ENCODE results near the gene TENM3.

The TENM3 gene

GRCh38 chr4:182643801-182644682 lies 400.8 kb downstream of the TENM3 start:
- no peak overlapping the region for H3K27ac Mint-ChIP-seq
- H3K36me3 Mint-ChIP-seq: no peaks in the 10 kb centered on the region
- peaks cover 1% of the 10 kb centered on the region for H3K27me3 Mint-ChIP-seq
- no peaks in the 10 kb centered on the region for H3K4me1 Mint-ChIP-seq
- H3K4me3 Mint-ChIP-seq: no peak overlapping the region
- peaks cover 8% of the 10 kb centered on the region for H3K9me3 Mint-ChIP-seq

GRCh38 chr4:182644683-182645050 lies 401.5 kb downstream of the TENM3 start:
- Mint-ChIP-seq H3K27me3 (peaks cover 1% of the 10 kb centered on the region), H3K4me3 (no peak overlapping the region), H3K9me3 (peaks cover 8% of the 10 kb centered on the region), H3K4me1 (no peaks in the 10 kb centered on the region), H3K27ac (no peak overlapping the region), H3K36me3 (no peaks in the 10 kb centered on the region)

DNA sequence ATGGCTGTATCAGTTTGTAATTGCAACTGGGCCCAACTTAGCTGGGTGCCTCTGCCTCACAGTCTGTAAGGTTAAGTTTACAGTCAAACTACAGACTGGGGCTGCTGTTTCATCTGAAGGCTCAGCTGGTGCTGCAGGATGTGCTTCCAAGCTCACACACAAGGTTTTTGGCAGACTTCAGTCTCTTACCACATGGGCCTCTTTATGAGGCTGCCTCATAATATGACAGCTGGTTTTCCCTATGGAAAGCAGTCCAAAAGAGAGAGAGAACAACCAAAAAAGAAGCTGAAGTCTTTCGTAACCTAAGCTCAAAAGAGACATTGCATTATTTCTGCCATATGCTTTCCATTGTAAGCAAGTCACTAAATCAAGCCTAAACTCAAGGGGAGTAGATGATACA lies 402.3 kb downstream of the TENM3 start:
- Mint-ChIP-seq H3K4me3 (no peak overlapping the region), H3K27ac (no peak overlapping the region), H3K9me3 (peaks cover 8% of the 10 kb centered on the region), H3K27me3 (peaks cover 1% of the 10 kb centered on the region), H3K36me3 (no peaks in the 10 kb centered on the region), H3K4me1 (no peaks in the 10 kb centered on the region)

DNA sequence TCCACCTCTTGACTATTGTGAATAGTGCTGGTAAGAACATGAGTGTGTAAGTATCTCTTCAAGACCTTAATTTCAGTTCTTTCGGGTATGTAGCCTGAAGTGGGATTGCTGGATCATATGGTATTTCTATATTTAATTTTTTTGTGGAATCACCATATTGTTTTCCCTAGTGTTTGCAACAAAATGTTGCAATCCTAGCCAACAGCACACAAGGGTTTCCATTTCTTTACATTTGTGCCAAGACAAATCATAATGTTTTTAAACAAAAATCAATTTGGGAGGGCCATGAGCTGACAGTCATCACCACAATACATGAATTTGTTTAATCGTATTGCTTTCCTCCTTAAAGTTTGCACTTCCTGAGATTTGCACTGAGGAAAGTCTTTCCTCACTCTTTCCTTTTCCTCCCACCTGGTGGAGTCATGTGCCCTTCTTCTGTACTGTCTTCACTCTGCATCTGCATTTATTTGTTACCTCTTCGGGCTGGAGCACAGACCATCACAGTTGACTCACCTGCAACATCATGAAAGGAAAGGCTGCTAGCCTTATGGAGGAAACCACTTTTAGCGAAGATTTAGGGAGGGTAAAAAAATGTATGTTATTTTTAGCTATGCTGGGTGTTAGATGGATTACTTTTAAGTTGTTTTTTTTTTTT lies 404.6 kb downstream of the TENM3 start:
- Mint-ChIP-seq H3K27me3 (peaks cover 5% of the 10 kb centered on the region), H3K4me3 (no peak overlapping the region), H3K27ac (no peak overlapping the region), H3K9me3 (peaks cover 8% of the 10 kb centered on the region), H3K4me1 (no peaks in the 10 kb centered on the region), H3K36me3 (no peaks in the 10 kb centered on the region)

DNA sequence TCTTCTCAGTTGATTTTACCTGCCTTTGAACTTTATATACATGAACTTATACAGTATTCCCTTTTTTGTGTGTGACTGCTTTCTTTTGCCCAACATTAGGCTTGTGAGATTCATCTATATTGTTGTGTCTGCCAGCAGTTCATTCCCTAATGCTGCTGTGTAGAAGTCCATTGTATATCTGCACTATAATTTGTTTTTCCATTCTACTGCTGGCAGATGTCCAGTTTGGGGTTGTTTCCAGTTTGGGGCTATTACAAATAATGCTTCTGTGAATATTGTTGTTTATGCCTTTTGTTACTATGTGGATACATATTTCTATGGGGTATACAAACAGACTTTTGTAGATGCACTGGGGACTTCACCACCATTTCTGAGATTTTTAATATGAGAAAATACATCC lies 405.6 kb downstream of the TENM3 start:
- H3K27ac Mint-ChIP-seq: no peak overlapping the region
- peaks cover 5% of the 10 kb centered on the region for H3K27me3 Mint-ChIP-seq
- H3K4me3 Mint-ChIP-seq: no peak overlapping the region
- no peaks in the 10 kb centered on the region for H3K4me1 Mint-ChIP-seq
- no peaks in the 10 kb centered on the region for H3K36me3 Mint-ChIP-seq
- H3K9me3 Mint-ChIP-seq: peaks cover 8% of the 10 kb centered on the region

GRCh38 chr4:182649698-182650477 lies 406.7 kb downstream of the TENM3 start:
- Mint-ChIP-seq H3K4me3 (no peak overlapping the region), H3K4me1 (no peaks in the 10 kb centered on the region), H3K9me3 (peaks cover 8% of the 10 kb centered on the region), H3K27me3 (peaks cover 5% of the 10 kb centered on the region), H3K27ac (no peak overlapping the region), H3K36me3 (no peaks in the 10 kb centered on the region)

DNA sequence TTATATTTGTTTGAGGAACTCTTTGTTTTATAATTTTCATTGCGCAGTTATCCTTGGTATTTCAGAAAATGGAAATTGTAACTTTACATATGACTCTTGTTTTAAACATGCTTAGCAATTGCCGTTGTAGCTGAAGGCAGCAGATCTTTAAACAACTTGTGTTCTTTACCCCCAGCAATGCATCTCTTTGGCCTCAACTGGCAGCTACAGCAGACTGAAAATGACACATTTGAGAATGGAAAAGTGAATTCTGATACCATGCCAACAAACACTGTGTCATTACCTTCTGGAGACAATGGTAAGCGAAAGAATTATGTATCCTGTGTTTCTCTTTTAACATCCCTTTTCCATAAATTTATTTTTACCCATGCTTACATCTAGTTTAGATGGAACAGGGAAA lies 410.4 kb downstream of the TENM3 start:
- H3K27ac Mint-ChIP-seq: no peak overlapping the region
- H3K4me1 Mint-ChIP-seq: no peaks in the 10 kb centered on the region
- H3K27me3 Mint-ChIP-seq: peaks cover 5% of the 10 kb centered on the region
- no peaks in the 10 kb centered on the region for H3K36me3 Mint-ChIP-seq
- no peaks in the 10 kb centered on the region for H3K9me3 Mint-ChIP-seq
- no peak overlapping the region for H3K4me3 Mint-ChIP-seq

- H3K27me3 Mint-ChIP-seq: peaks cover 5% of the 10 kb centered on the region
- no peaks in the 10 kb centered on the region for H3K9me3 Mint-ChIP-seq
- no peaks in the 10 kb centered on the region for H3K36me3 Mint-ChIP-seq
- no peaks in the 10 kb centered on the region for H3K4me1 Mint-ChIP-seq
- H3K27ac Mint-ChIP-seq: no peak overlapping the region
- no peak overlapping the region for H3K4me3 Mint-ChIP-seq
These were observed 412.1 kb downstream of the TENM3 start for GRCh38 chr4:182655340-182655739.

- no peak overlapping the region for H3K4me3 Mint-ChIP-seq
- no peak overlapping the region for H3K27ac Mint-ChIP-seq
- H3K9me3 Mint-ChIP-seq: peaks cover 5% of the 10 kb centered on the region
- H3K4me1 Mint-ChIP-seq: no peaks in the 10 kb centered on the region
- no peaks in the 10 kb centered on the region for H3K36me3 Mint-ChIP-seq
- peaks cover 2% of the 10 kb centered on the region for H3K27me3 Mint-ChIP-seq
These were observed 419.3 kb downstream of the TENM3 start for GRCh38 chr4:182662551-182662950.

- H3K27ac Mint-ChIP-seq: no peak overlapping the region
- H3K9me3 Mint-ChIP-seq: no peaks in the 10 kb centered on the region
- no peaks in the 10 kb centered on the region for H3K4me1 Mint-ChIP-seq
- no peaks in the 10 kb centered on the region for H3K27me3 Mint-ChIP-seq
- no peaks in the 10 kb centered on the region for H3K36me3 Mint-ChIP-seq
- no peak overlapping the region for H3K4me3 Mint-ChIP-seq
These were observed 428.0 kb downstream of the TENM3 start for GRCh38 chr4:182671231-182671630.

DNA sequence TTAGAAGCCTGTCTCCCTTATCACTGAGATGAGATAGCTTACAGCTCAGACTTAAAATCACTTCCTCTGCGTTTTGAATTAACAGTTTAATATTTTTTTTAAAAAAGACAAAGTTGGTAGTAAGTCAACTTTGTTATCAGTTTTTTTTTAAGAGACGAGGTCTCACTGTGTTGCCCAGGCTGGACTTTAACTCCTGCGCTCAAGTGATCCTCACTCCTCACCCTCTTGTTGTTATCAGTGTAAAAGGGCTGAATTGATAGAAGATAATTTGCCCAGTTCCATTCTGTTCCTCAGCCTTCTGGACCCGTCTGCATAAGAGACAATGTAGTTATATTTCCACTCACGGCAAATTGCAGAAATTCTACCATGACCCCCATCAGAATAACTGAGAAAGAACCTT lies 428.5 kb downstream of the TENM3 start:
- H3K27me3 Mint-ChIP-seq: peaks cover under 1% of the 10 kb centered on the region
- no peaks in the 10 kb centered on the region for H3K4me1 Mint-ChIP-seq
- no peaks in the 10 kb centered on the region for H3K9me3 Mint-ChIP-seq
- H3K4me3 Mint-ChIP-seq: no peak overlapping the region
- H3K36me3 Mint-ChIP-seq: no peaks in the 10 kb centered on the region
- no peak overlapping the region for H3K27ac Mint-ChIP-seq

GRCh38 chr4:182678590-182678989 lies 435.4 kb downstream of the TENM3 start:
- no peak overlapping the region for H3K27ac Mint-ChIP-seq
- no peak overlapping the region for H3K4me3 Mint-ChIP-seq
- H3K4me1 Mint-ChIP-seq: no peaks in the 10 kb centered on the region
- no peaks in the 10 kb centered on the region for H3K9me3 Mint-ChIP-seq
- no peaks in the 10 kb centered on the region for H3K36me3 Mint-ChIP-seq
- peaks cover 5% of the 10 kb centered on the region for H3K27me3 Mint-ChIP-seq

DNA sequence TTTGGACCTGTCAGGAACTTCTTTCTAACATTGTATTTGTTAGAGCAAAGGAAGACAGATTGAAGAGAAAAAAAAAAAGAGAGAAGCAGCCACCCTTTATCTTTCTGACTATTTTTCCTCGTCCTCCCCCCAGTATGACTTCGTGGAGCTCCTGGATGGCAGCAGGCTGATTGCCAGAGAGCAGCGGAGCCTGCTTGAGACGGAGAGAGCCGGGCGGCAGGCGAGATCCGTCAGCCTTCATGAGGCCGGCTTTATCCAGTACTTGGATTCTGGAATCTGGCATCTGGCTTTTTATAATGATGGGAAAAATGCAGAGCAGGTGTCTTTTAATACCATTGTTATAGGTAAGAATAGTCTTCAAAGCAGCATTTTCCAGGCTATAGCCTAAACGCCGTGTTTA lies 436.3 kb downstream of the TENM3 start:
- H3K9me3 Mint-ChIP-seq: no peaks in the 10 kb centered on the region
- H3K36me3 Mint-ChIP-seq: no peaks in the 10 kb centered on the region
- no peak overlapping the region for H3K27ac Mint-ChIP-seq
- no peak overlapping the region for H3K4me3 Mint-ChIP-seq
- H3K27me3 Mint-ChIP-seq: peaks cover 8% of the 10 kb centered on the region
- no peaks in the 10 kb centered on the region for H3K4me1 Mint-ChIP-seq

DNA sequence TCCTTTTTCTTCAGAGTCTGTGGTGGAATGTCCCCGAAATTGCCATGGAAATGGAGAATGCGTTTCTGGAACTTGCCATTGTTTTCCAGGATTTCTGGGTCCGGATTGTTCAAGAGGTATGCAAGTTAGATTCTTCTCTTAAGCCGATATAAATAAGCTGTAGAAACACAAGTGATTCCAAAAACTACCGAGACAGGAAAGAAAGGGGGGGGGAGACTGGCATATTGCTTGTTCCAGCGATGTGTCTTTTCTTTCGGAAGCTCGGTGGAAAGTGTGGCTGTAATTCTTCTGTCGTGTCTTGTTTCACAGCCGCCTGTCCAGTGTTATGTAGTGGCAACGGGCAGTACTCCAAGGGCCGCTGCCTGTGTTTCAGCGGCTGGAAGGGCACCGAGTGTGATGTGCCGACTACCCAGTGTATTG lies 437.0 kb downstream of the TENM3 start:
- Mint-ChIP-seq H3K27me3 (peaks cover 8% of the 10 kb centered on the region), H3K9me3 (no peaks in the 10 kb centered on the region)

DNA sequence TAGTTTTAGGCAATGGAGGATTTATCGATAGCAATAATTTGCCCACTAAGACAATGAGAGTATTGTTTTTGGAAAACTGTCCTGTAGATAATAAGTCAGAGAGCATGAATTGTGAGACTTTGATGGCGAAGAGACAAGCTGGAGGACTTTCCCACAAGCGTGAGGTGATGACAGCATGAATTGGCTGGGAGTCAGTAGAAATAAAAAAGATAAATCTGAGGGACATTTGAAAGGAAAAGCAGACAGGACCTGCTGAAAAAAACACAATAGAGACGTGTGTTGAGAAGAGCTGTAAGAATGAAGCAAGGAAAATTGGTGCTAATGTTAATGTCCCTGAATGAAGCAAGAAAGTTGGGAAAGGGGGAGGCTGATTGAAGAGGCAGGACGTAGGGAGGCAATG lies 440.5 kb downstream of the TENM3 start:
- Mint-ChIP-seq H3K4me1 (no peaks in the 10 kb centered on the region), H3K36me3 (no peaks in the 10 kb centered on the region), H3K27ac (no peak overlapping the region), H3K27me3 (peaks cover 9% of the 10 kb centered on the region), H3K4me3 (no peak overlapping the region), H3K9me3 (no peaks in the 10 kb centered on the region)

More for the DNA sequence above, 437.0 kb downstream of the TENM3 start:
- H3K4me3 Mint-ChIP-seq: no peak overlapping the region
- no peaks in the 10 kb centered on the region for H3K36me3 Mint-ChIP-seq
- H3K4me1 Mint-ChIP-seq: no peaks in the 10 kb centered on the region
- no peak overlapping the region for H3K27ac Mint-ChIP-seq

- H3K4me3 Mint-ChIP-seq: no peak overlapping the region
- H3K27ac Mint-ChIP-seq: no peak overlapping the region
- H3K27me3 Mint-ChIP-seq: peaks cover 10% of the 10 kb centered on the region
- H3K9me3 Mint-ChIP-seq: no peaks in the 10 kb centered on the region
- no peaks in the 10 kb centered on the region for H3K4me1 Mint-ChIP-seq
- no peaks in the 10 kb centered on the region for H3K36me3 Mint-ChIP-seq
These were observed 441.6 kb downstream of the TENM3 start for GRCh38 chr4:182684796-182685195.

All from activated naive CD4-positive, alpha-beta T cell treated with anti-CD3 and anti-CD28 coated beads, Interleukin-2, amount 50 U/mL, for 24 hours (primary cell).